H9 (cell line): ENCODE data around the gene PSMB7. TPM values are rescaled to one million over a fixed set of nuclear protein-coding genes. Genes with fewer than 3 reads are reported as not detected.

Experiments
- DNase-seq: peaks from one replicate; pipeline ENCODE4 v3.0.0-alpha.2; 2017
- H2AFZ ChIP-seq: one replicate; pipeline ENCODE4 v1.6.1; 2013; ENCODE audit warnings: mild to moderate bottlenecking, low read length, control low read depth, moderate library complexity
- H2AK5ac ChIP-seq: 2 replicates; pipeline ENCODE4 v1.6.1; 2013; ENCODE audit warnings: low read length, control low read depth, mixed read lengths; ENCODE audit not compliant: insufficient read length
- H2BK120ac ChIP-seq: one replicate; pipeline ENCODE4 v1.6.1; 2013; ENCODE audit warnings: low read depth, mild to moderate bottlenecking, low read length, control low read depth, inconsistent platforms; ENCODE audit not compliant: poor library complexity, severe bottlenecking
- H2BK12ac ChIP-seq: 2 replicates; pipeline ENCODE4 v1.6.1; 2013; ENCODE audit warnings: low read length, control low read depth, mixed read lengths, low read depth; ENCODE audit not compliant: insufficient read length
- H2BK15ac ChIP-seq: 2 replicates; pipeline ENCODE4 v1.6.1; 2013; ENCODE audit warnings: low read depth, low read length, control low read depth
- H2BK20ac ChIP-seq: one replicate; pipeline ENCODE4 v1.6.1; 2013; ENCODE audit warnings: low read depth, mild to moderate bottlenecking, low read length, control low read depth, inconsistent platforms; ENCODE audit not compliant: poor library complexity, severe bottlenecking
- H2BK5ac ChIP-seq: 2 replicates; pipeline ENCODE4 v1.6.1; 2013; ENCODE audit warnings: low read length, control low read depth, mixed read lengths; ENCODE audit not compliant: insufficient read length
- H3K14ac ChIP-seq: 2 replicates; pipeline ENCODE4 v1.6.1; 2013; ENCODE audit warnings: low read length, control low read depth; ENCODE audit not compliant: insufficient read depth
- H3K18ac ChIP-seq: 2 replicates; pipeline ENCODE4 v1.6.1; 2013; ENCODE audit warnings: low read depth, mild to moderate bottlenecking, mixed read lengths, low read length, control low read depth; ENCODE audit not compliant: insufficient read length
- H3K23ac ChIP-seq: 2 replicates; pipeline ENCODE4 v1.6.1; 2013; ENCODE audit warnings: low read length, control low read depth, mixed read lengths, low read depth; ENCODE audit not compliant: insufficient read length
- H3K23me2 ChIP-seq: 2 replicates; pipeline ENCODE4 v1.6.1; 2013; ENCODE audit warnings: low read depth, mild to moderate bottlenecking, mixed read lengths, low read length, control low read depth; ENCODE audit not compliant: insufficient read length, poor library complexity, severe bottlenecking
- H3K27ac ChIP-seq: 2 replicates; pipeline ENCODE4 v1.5.1; 2013; ENCODE audit warnings: low read length, control low read depth, mixed read lengths, low read depth; ENCODE audit not compliant: insufficient read length
- H3K27me3 ChIP-seq: 2 replicates; pipeline ENCODE4 v1.6.1; 2013; ENCODE audit warnings: low read length, control low read depth, inconsistent platforms; ENCODE audit not compliant: insufficient read depth
- H3K4ac ChIP-seq: 2 replicates; pipeline ENCODE4 v1.6.1; 2013; ENCODE audit warnings: low read depth, mild to moderate bottlenecking, control low read depth, inconsistent platforms, low read length, moderate library complexity
- H3K4me1 ChIP-seq: 2 replicates; pipeline ENCODE4 v1.6.1; 2013; ENCODE audit warnings: low read length, control low read depth, inconsistent platforms; ENCODE audit not compliant: insufficient read depth
- H3K4me2 ChIP-seq: 2 replicates; pipeline ENCODE4 v1.6.1; 2013; ENCODE audit warnings: low read length, control low read depth, mixed read lengths; ENCODE audit not compliant: insufficient read length, insufficient read depth
- H3K56ac ChIP-seq: 2 replicates; pipeline ENCODE4 v1.6.1; 2013; ENCODE audit warnings: low read depth, mild to moderate bottlenecking, mixed read lengths, low read length, control low read depth; ENCODE audit not compliant: insufficient read length
- H3K79me1 ChIP-seq: 2 replicates; pipeline ENCODE4 v1.6.1; 2013; ENCODE audit warnings: low read depth, mild to moderate bottlenecking, moderate library complexity, low read length, control low read depth, inconsistent platforms; ENCODE audit not compliant: insufficient read depth, poor library complexity, severe bottlenecking
- H3K79me2 ChIP-seq: 2 replicates; pipeline ENCODE4 v1.6.1; 2013; ENCODE audit warnings: low read length, control low read depth, inconsistent platforms; ENCODE audit not compliant: insufficient read depth
- H3K9ac ChIP-seq: 2 replicates; pipeline ENCODE4 v1.6.1; 2013; ENCODE audit warnings: low read length, control low read depth, mixed read lengths; ENCODE audit not compliant: insufficient read length; ENCODE audit errors: extremely low read depth
- H3K9me3 ChIP-seq: one replicate; pipeline ENCODE4 v1.6.1; 2013; ENCODE audit warnings: low read depth, low read length, inconsistent platforms; ENCODE audit not compliant: control insufficient read depth
- H3T11ph ChIP-seq: one replicate; pipeline ENCODE4 v1.6.1; 2013; ENCODE audit warnings: mild to moderate bottlenecking, low read length, control low read depth, inconsistent platforms
- H4K20me1 ChIP-seq: one replicate; pipeline ENCODE4 v1.6.1; 2013; ENCODE audit not compliant: control insufficient read depth, insufficient read length, insufficient read depth
- H4K5ac ChIP-seq: 2 replicates; pipeline ENCODE4 v1.6.1; 2013; ENCODE audit warnings: low read depth, mild to moderate bottlenecking, mixed read lengths, low read length, control low read depth; ENCODE audit not compliant: insufficient read length
- H4K8ac ChIP-seq: replicated peaks from 2 replicates; pipeline ENCODE4 v1.6.1; 2013; ENCODE audit warnings: low read length, control low read depth, mixed read lengths, low read depth; ENCODE audit not compliant: insufficient read length
- H4K91ac ChIP-seq: 2 replicates; pipeline ENCODE4 v1.6.1; 2013; ENCODE audit warnings: low read depth, mild to moderate bottlenecking, moderate library complexity, mixed read lengths, low read length, control low read depth; ENCODE audit not compliant: insufficient read length
- H3K27ac Mint-ChIP-seq, 3 experiments: 2 replicates in 2 of 3; 3 replicates in 1 of 3; pipeline ENCODE4 v1.8.0; 2020 to 2021; ENCODE audit warnings: mixed read lengths in 3 of 3, mild to moderate bottlenecking in 1 of 3, moderate library complexity in 1 of 3
- H3K27me3 Mint-ChIP-seq: 2 replicates; pipeline ENCODE4 v1.8.0; 2021; ENCODE audit warnings: low read depth, mild to moderate bottlenecking, moderate library complexity, mixed read lengths
- H3K36me3 Mint-ChIP-seq, 3 experiments: 2 replicates in 2 of 3; 3 replicates in 1 of 3; pipeline ENCODE4 v1.8.0; 2020 to 2021; ENCODE audit warnings: low read depth in 3 of 3, mixed read lengths in 3 of 3; ENCODE audit not compliant: insufficient read depth in 1 of 3
- H3K4me1 Mint-ChIP-seq, 2 experiments: 2 replicates each; pipeline ENCODE4 v1.8.0; 2020; ENCODE audit warnings: mixed read lengths in 2 of 2
- H3K4me3 Mint-ChIP-seq, 2 experiments: 2 replicates in 1 of 2; 3 replicates in 1 of 2; pipeline ENCODE4 v1.8.0; 2020 to 2021; ENCODE audit warnings: mild to moderate bottlenecking in 2 of 2, mixed read lengths in 2 of 2, moderate library complexity in 1 of 2
- H3K9me3 Mint-ChIP-seq, 2 experiments: 2 replicates in 1 of 2; 3 replicates in 1 of 2; pipeline ENCODE4 v1.8.0; 2020; ENCODE audit warnings: mild to moderate bottlenecking in 2 of 2, mixed read lengths in 2 of 2, moderate library complexity in 1 of 2
- CTCF ChIP-seq: fragments of 200-600 bp; sonication (generic); conservative IDR thresholded peaks from 3 replicates; pipeline ENCODE4 v1.8.0; 2021; ENCODE audit warnings: antibody characterized with exemption, mild to moderate bottlenecking
- WGBS: extraction: QIAGEN DNeasy Blood & Tissue Kit; methylation state at CpG from one replicate; pipeline ENCODE4 v1.1.7; 2013; ENCODE audit warnings: missing lambda C conversion rate, low lambda C conversion rate, mixed read lengths; ENCODE audit not compliant: insufficient read length; ENCODE audit errors: extremely low coverage; 5-methylcytosine and 5-hydroxymethylcytosine counted together
- total RNA-seq: library from RNA; stranded (reverse); gene quantifications from 2 replicates; pipeline ENCODE4 v1.2.1, GENCODE V29; 2021

The PSMB7 gene
- total RNA-seq, 1 experiment from 2014 or later = 209 TPM

GRCh38 chr9:124437086-124437485 lies 21.8 kb upstream of the PSMB7 start:
- no peaks in the 10 kb centered on the region for H4K20me1 ChIP-seq
- Mint-ChIP-seq H3K36me3 (no peaks in the 10 kb centered on the region), H3K9me3 (no peaks in the 10 kb centered on the region), H3K4me1 (no peaks in the 10 kb centered on the region), H3K27me3 (peaks cover 42% of the 10 kb centered on the region), H3K4me3 (no peak overlapping the region), H3K27ac (no peak overlapping the region)
- H3K23ac ChIP-seq = no peak overlapping the region
- H3K14ac ChIP-seq = no peak overlapping the region
- no peaks in the 10 kb centered on the region for H3K23me2 ChIP-seq
- no CpG with 5 or more reads among the region's 3 CpGs for WGBS
- no peak overlapping the region for H4K8ac ChIP-seq
- no peak overlapping the region for H3K9ac ChIP-seq
- no peak for DNase-seq
- H3K18ac ChIP-seq = no peak overlapping the region
- peak overlapping the region; percentile 60 for H2BK20ac ChIP-seq
- no peaks in the 10 kb centered on the region for H3K4me1 ChIP-seq
- no peak for TF ChIP-seq CTCF
- no peaks in the 10 kb centered on the region for H3K79me1 ChIP-seq
- no peaks in the 10 kb centered on the region for H3K27me3 ChIP-seq
- H4K5ac ChIP-seq = no peak overlapping the region
- H2AK5ac ChIP-seq = no peak overlapping the region
- H3K56ac ChIP-seq = no peak overlapping the region
- H3T11ph ChIP-seq = no peak overlapping the region
- no peak overlapping the region for H3K27ac ChIP-seq
- H3K9me3 ChIP-seq = no peaks in the 10 kb centered on the region
- no peaks in the 10 kb centered on the region for H3K79me2 ChIP-seq
- no peak overlapping the region for H2AFZ ChIP-seq
- no peak overlapping the region for H2BK120ac ChIP-seq
- no peak overlapping the region for H2BK12ac ChIP-seq
- no peak overlapping the region for H2BK5ac ChIP-seq
- no peak overlapping the region for H2BK15ac ChIP-seq
- H4K91ac ChIP-seq = no peak overlapping the region
- no peak overlapping the region for H3K4ac ChIP-seq
- H3K4me2 ChIP-seq = no peak overlapping the region
